DMS153 treated with DMSO at 0.1 percent for 48 hours (cell line): ENCODE data around the gene KIFC3.
"Not testable (repeated sequence)": the region's sequence is repeated elsewhere in the genome, so short reads cannot be mapped to it uniquely, and the experiment has no call there.

ENCODE experiments used
- DNase-seq: peaks from one replicate; lab custom pipeline; 2025; ENCODE audit not compliant: unreplicated experiment; lab: John Stamatoyannopoulos, UW

KIFC3 gene, protein sequence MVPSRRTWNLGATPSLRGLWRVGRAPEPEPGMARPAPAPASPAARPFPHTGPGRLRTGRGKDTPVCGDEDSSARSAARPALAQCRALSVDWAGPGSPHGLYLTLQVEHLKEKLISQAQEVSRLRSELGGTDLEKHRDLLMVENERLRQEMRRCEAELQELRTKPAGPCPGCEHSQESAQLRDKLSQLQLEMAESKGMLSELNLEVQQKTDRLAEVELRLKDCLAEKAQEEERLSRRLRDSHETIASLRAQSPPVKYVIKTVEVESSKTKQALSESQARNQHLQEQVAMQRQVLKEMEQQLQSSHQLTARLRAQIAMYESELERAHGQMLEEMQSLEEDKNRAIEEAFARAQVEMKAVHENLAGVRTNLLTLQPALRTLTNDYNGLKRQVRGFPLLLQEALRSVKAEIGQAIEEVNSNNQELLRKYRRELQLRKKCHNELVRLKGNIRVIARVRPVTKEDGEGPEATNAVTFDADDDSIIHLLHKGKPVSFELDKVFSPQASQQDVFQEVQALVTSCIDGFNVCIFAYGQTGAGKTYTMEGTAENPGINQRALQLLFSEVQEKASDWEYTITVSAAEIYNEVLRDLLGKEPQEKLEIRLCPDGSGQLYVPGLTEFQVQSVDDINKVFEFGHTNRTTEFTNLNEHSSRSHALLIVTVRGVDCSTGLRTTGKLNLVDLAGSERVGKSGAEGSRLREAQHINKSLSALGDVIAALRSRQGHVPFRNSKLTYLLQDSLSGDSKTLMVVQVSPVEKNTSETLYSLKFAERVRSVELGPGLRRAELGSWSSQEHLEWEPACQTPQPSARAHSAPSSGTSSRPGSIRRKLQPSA

DNA sequence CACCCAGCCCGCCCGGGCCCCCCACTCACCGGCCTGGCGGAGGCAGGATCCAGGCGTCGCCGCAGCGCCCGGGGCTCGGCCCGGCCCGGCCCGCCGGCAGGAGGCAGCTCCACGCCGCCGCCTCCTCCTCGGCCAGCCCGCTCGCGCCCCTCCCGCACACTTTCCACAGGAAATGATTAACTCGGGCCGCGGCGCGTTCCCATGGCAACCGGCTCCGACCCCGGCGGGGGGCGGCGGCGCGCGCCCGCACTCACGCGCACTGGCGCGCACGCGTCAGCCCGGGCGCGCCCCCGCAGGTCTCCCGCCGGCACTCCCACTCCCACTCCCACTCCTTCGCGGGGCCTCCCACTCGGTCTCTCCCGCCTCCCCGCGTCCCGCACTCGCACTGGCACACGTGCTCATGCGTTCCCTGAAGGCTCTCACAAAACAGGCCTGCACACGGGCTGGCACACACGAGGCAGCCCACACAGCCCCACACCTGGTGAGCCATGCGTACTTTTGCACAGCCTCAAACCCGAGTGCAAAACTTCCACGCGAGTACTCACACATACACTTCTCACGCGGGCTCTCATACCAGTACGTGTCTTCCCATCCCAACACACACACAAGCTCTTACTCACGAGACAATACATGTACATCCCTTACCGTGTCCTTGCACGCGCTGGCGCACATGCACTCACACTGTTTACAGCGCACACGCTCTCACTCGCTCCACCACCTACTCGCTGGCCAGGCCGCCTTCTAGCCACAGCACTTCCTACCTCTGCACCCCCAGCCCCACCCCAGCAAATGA, at the start of gene KIFC3:
KIFC3 (minus strand) TSS at position 151 of the 793 bp plus-strand sequence. CDS start 4,248 bp downstream, outside the sequence.
- DNase-seq, result no peak

DNA sequence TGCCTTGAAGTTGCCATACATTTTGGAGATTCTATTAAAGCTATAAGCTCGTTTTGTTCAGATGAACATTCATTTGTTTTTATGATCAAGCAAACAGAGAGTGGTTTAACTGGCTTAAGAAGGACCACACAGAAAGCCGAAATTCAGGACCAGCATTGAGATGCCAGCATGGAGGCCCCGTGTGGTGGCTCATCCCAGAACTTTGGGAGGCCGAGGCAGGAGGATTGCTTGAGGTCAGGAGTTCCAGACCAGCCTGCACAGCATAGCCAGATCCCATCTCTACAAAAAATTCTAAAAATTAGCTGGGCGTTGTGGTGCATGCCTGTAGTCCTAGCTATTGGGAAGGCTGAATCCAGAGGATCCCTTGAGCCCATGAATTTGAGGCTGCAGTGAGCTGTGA, 45.9 kb upstream of the KIFC3 start:
- DNase-seq, result no peak

DNA sequence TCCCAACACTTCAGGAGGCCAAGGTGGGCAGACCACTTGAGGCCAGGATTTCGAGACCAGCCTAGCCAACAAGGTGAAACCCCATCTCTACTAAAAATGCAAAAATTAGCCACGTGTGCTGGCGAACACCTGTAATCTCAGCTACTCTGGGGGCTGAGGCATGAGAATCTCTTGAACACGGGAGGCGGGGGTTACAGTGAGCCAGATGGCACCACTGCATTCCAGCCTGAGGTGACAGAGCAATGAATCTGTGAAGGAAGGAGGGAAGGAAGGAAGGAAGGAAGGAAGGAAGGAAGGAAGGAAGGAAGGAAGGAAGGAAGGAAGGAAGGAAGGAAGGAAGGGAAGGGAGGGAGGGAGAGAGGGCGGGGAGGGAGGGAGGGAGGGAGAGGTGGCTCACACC, 44.6 kb upstream of the KIFC3 start:
- not testable (repeated sequence) for DNase-seq

DNA sequence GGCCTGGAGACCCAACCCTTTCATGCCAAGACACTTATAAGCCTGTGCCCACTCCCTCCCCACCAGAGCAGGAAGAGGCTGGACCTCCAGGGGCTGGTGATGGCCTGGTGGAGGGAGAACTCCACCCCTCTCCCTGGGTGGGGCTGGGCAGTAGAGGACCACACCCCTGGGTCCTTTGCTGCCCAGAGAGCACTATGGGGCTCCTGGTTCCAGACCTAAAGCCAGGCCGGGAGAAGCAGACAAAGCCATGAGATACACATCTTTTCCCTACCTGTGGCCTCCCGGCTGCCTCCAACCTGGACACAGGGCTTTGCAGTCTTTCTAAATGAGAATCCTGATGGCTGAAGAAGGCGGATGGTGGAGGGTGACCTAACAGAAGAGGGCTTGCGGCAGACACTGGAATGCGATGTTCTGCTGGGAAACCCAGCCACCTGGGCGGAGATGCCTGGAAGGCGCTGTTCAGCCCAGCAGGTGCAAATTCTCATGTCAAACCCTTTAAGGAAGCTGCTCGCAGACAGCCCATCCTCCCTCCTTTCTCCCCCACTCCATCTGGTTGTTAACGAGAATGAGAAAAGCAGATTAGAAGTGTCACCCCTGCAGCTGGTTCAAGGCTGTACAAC, 43.9 kb upstream of the KIFC3 start:
- no peak for DNase-seq

DNA sequence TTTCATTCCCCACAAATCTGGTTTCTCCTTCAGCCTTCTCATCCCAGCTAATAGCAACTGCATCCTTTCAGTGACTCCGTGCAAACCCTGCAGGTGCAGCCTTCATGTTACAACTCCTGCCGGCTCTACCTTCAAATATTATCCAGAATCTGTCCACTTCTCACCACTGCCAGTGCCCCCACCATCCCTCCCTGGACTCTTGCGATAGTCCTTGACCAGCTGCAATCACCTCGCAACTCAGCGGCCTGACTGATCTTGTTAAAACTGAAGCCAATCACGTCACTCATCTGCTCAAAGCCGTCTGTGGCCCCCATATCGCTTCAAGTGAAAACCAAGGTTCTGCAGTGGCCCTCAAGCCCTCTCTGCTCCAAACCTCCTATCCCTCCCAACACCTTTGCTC, 42.8 kb upstream of the KIFC3 start:
- DNase-seq, result no peak

DNA sequence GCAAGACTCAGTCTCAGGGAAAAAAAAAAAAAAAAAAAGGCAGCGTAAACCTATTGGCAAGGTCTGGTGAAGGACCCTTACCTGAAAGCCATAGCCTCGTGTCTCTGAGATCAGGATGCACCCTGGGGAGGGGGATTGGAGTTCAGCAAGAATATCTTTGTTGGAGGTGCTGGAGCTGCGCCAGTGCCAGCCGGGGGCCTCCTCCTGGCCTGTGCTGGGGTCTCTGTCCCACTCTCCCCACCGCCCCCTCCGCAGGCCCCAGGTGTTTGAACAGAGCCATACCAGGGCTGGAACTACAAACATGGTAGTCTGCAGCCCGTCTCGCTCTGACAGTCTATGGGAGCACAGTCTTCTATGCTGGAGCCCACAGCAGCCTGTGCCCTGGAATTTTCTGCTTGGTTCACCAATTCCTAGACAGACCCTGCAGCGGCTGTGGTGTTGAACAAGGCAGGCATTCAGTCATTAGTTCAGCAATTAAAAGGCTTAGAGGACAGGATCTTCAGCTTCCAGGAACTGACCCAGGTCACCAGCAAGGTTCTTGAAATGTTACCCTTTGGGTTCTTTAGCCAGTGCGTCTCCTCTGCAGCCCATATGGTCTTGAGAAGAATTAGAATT, 42.2 kb upstream of the KIFC3 start:
- no peak for DNase-seq

DNA sequence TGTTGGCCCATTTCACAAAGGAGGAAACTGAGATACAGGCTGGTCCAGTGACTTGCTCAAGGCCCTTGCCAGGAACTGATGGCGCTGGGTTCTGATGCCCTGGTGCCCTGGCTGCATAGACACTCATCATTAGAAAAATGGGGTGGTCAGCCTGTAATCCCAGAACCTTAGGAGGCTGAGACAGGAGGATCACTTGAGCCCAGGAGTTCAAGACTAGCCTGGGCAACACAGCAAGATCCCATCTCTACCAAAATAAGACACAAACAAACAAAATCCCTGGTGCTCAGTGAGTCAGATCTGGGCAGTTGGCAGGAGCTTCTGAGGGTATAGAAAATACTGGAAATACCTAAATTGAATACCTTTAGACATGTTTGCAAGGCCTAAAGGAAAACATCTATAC, 41.1 kb upstream of the KIFC3 start:
- no peak for DNase-seq

DNA sequence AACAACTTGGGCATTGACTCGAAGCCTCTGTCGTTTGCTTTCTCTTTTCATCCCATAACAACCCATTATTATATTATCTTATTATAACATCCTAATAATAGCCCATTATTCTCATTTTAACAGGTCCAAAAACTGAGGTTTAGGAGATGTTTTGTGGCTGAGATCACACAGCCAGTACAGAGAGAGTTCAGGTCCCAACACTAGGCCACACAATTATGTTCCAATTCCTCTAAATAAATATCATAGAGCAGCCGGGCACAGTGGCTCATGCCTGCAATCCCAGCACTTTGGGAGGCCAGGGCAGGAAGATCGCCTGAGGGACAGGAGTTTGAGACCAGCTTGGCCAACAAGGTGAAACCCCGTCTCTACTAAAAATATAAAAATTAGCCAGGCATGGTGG, 40.3 kb upstream of the KIFC3 start:
- no peak for DNase-seq

DNA sequence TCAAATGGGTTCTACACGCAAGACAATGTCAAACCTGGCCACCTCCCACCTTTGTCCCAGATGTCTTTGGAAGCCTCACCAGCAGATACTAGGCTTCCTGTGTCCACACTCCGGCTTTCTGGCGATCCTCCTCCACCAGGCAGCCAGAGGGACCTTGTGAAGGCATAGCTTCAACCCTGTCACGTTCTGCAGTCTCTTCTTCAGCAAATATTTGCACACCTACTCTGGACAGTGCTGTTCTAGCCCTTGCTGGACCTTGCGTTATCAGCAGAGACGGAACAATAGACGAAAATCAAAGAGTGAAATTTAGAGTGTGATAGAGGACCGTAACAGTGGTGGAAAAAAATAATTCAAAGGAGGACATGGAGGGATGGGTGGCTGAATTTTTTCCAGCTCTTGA, 38.5 kb upstream of the KIFC3 start:
- DNase-seq, result no peak

DNA sequence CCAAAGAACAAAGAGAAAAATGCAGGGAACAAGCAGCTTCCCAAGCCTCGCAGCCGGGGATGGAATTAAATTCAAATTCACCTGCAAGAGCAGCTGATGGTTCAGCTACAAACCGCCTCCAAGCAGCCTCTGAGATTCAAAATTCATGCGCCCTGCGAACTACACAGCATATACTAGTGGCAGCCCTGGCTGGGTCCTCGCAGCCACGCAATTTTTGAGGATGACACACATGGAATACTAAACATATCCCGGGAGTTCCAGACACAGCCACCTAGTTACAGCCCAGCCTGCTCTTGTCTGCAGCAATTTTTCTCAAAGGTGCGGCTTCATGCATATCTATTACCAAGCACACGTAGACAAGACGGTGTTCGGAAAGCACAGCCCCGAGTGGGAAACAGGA, 35.9 kb upstream of the KIFC3 start:
- DNase-seq, result no peak

DNA sequence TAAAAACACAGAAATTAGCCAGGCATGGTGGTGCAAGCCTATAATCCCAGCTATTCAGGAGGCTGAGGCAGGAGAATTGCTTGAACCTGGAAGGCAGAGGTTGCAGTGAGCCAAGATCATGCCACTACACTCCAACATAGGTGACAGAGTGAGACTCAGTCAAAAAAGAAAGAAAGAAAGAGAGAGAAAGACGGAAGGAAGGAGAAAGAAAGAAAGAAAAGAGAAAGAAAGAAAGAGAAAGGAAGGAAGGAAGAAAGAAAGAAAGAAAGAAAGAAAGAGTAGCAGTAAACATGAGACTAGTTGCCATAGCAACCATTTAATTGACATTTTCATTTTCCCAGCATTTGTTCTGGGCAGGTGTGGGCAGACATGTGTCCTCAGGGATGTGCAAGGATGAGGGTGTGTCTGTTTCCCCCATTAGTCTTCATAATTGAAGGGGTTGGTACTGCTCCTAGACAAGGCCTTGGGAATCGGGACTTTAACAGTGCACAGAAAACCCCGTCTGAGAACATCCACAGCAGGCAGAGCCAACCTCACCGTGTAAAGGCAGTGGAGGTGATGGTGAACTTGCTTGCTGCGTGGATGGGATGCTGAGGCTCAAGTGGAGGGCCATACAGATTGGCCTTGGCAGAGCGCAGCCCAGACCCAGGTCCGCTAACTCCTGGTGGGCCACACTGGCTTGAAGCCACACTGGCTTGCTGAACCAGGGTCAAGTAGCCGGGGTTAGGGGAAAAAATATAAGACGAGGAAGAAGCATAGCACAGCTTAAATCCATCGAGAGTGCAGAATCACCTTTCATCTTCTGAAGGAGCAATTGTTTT, 35.2 kb upstream of the KIFC3 start:
- no peak for DNase-seq

DNA sequence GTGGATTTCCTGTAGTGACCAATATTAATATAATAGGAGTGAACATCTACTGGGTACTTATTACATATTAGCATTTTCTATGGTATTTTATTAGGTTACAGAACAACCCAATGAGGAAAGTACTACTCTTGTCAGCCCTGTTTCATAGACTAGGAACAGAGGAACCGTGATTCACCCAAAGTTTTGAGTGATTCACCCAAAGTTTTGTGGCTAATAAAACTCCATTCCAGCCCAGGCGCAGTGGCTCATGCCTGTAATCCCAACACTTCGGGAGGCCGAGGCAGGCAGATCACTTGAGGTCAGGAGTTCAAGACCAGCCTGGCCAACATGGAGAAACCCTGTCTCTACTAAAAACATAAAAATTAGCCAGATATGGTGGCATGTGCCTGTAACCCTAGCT, 33.1 kb upstream of the KIFC3 start:
- DNase-seq, result not testable (repeated sequence)

DNA sequence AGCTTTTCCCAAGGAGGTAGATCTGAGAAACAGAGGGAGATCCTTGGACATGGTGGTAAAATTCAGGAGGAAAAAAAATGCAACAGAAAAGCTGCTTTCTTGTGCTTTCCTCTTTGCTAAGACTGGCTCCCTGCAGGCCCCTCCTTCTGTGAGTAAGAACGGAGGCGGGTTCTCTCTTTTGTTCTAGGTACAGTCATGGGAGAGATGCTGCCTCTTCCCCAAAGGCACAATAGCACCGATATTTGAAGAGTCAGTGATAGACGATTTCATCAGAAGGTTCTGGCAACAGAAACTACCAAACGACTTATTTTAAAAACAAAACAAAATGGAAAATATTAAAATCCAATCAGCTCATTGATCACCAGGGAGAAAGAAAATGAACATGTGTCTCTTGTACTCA, 32.6 kb upstream of the KIFC3 start:
- DNase-seq, result no peak

DNA sequence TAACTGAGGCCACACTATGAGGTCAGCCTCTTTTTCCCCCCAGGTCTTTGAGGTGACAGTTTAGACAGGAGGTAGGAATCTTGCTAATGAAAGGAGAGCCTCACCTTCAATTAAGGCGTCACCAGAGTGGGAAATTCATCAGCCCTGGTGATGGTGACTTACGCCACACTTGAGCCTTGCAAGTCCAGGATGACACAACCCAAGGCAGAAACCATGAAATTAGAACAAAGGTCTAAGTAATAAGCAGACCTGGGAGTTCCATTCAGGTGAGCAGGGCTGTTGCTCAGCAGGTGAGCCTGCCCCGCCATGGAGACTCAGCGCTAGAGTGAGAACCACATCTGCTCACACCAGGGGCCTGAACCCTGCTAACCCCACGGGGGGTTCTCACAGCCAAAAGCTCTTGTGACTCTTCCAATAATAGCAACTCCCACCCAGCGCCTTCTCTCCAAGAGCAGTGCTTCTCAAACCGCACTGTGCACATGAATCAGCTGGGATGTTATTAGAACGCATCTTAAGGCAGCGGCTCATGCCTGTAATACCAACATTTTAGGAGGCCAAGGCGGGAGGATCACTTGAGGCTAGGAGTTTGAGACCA, 28.7 kb upstream of the KIFC3 start:
- no peak for DNase-seq

DNA sequence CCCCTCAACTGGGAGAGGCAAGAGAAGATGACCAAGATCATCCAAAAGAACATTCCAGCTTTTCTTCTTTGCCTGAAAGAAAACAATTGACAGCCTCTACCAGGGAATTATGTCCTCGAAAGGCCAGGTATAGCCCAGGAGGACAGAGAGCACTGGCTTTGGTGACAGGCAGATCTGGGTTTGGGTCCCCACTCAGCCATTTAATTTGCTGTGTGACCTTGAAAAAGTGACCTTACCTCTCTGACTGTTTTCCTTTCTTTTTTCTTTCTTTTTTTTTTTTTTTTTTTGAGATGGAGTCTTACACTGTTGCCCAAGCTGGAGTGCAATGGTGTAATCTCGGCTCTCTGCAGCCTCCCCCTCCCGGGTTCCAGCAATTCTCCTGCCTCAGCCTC, 27.7 kb upstream of the KIFC3 start:
- no peak for DNase-seq

DNA sequence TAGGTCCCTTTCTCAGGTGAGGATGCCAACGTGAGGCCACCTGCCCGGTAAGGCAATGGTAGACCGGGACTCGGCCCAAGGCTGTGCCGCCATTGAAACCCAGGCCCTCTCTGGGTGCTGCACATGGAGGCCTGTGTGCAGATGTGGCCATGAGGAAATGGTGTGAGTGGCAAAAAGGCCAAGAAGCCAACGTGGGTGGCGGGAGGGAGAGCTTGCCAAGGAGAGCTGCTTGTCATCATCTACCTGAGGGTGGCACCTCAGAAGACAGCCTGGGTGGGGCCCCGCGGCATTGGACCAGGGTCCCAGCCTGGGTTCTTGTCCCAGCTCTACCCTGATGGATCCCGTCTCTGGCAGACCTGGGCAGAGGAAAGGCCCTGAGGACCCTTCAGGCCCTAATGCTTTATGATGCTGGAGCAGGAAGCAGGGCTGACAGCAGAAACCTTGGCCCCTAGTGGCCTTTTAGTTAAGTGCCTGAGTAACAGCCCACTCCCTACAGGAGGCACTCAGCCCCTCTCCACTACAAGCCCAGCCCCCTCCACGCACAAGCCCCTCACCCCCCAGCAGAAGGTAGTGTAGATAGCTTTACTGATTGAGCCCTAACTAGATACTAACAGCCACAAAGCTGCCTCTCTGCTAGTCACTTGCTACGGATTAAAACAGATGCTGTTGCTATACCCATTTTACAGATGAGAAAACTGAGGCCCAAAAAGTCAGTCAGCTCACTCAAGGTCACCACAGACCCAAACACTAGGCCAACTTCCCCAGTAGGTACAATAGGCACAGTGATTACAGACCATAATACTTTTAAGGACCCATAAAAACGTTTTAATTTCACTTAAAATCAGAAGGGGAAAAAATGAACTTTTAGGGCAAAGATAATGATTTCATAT, 26.2 kb upstream of the KIFC3 start:
- no peak for DNase-seq

DNA sequence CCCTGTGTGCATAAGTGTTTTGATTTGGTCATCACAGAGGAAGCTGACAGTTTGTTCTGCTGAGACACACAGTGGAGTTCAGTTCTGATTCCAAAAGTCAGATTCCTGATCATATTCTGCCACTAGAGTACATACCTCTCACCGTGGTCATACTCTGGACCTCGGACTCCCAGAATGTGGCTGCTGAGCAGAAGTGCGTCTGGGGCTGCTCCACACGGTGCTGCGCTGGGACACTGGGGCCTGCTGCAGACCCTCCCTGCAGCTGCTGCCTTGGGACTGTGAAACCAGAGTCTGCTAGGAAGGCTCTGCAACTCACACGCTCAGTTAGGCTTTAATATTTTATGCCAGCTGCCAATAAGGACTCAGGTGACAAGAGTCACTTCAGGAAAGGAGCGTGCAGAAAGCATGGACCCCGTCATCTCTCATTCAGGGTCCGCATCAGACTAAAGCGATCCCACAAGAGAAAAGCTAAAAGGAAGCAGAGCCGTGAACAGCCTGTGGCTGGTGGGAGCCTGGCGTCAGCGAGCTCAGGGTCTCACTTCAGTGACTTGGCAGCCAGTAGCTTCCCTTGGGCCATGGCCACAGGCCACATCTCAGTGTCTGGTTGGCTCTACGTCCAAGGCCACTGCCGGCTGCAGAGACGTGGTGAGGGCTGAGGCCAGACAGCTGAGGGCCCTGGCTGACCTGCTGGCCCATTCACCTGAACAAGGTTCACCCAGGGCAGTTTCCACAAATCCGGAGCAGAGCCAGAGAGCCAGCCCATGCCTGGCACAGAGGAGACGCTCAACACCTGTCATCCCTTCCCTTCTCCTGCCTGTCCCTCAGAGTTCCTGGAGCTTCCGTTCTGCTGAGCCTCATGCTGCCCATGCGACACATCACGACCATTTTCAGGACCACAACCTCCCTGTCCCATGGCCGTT, 24.7 kb upstream of the KIFC3 start:
- DNase-seq, result no peak
